ENCODE results near the gene TRIM15. TPM values are rescaled to one million over a fixed set of nuclear protein-coding genes. Genes with fewer than 3 reads are reported as not detected.

The TRIM15 gene
- total RNA-seq, 1 experiment from 2014 or later: 0.04 TPM

Other genes with a start within 250 kb of the TRIM15 start
- 610 and 721 TPM in 2 replicates for gene HLA-A, start 221.0 kb upstream of the TRIM15 start, total RNA-seq (2014; rRNA removed; shearing (Covaris generic))
- 32.6 and 46.8 TPM in 2 replicates for gene POLR1H, start 102.3 kb upstream of the TRIM15 start, total RNA-seq (2014; rRNA removed; shearing (Covaris generic))
- 57.8 and 68.7 TPM in 2 replicates for gene PPP1R11, start 96.3 kb upstream of the TRIM15 start, total RNA-seq (2014; rRNA removed; shearing (Covaris generic))
- not detected in 2 replicates for gene RNF39, start 87.8 kb upstream of the TRIM15 start, total RNA-seq (2014; rRNA removed; shearing (Covaris generic))
- 0.12 TPM in 1 of 2 replicates, not detected in the other for gene TRIM31, start 50.5 kb upstream of the TRIM15 start, total RNA-seq (2014; rRNA removed; shearing (Covaris generic))
- not detected in 2 replicates for gene TRIM40, start 27.4 kb upstream of the TRIM15 start, total RNA-seq (2014; rRNA removed; shearing (Covaris generic))
- not detected in 2 replicates for gene TRIM10, start 2.3 kb upstream of the TRIM15 start, total RNA-seq (2014; rRNA removed; shearing (Covaris generic))
- 39.6 and 50.5 TPM in 2 replicates for gene TRIM26, start 49.9 kb downstream of the TRIM15 start, total RNA-seq (2014; rRNA removed; shearing (Covaris generic))
- 7.2 and 11.2 TPM in 2 replicates for gene TRIM39, start 163.4 kb downstream of the TRIM15 start, total RNA-seq (2014; rRNA removed; shearing (Covaris generic))
- 48.2 and 71.3 TPM in 2 replicates for gene RPP21, start 181.6 kb downstream of the TRIM15 start, total RNA-seq (2014; rRNA removed; shearing (Covaris generic))

All from H4 (cell line).